Esophagus squamous epithelium (tissue), 5 donors: ENCODE data around the gene FLT4. TPM values are rescaled to one million over a fixed set of nuclear protein-coding genes. Genes with fewer than 3 reads are reported as not detected.
A peak's percentile ranks its signal among the peaks of the same experiment; 100 is the strongest.

Experiments used
- DNase-seq: peaks from one replicate; lab custom pipeline; 2025; lab: John Stamatoyannopoulos, UW
- H3K27ac ChIP-seq, 4 donors: fragments of 200-600 bp; sonication (generic); one replicate each; pipeline ENCODE4 v1.5.1; 2016 to 2019; ENCODE audit warnings: mild to moderate bottlenecking in 1 of 4
- H3K27me3 ChIP-seq, 4 donors: fragments of 200-600 bp; sonication (generic); 1 replicate in 3 of 4; 2 replicates in 1 of 4; pipeline versions ENCODE4 v1.5.1 to v1.6.0; 2017 to 2021; ENCODE audit warnings: antibody characterized with exemption in 1 of 4
- H3K36me3 ChIP-seq, 3 donors: fragments of 200-600 bp; sonication (generic); one replicate each; pipeline ENCODE4 v1.5.1; 2016 to 2019
- H3K4me1 ChIP-seq, 3 donors: fragments of 200-600 bp; sonication (generic); one replicate each; pipeline ENCODE4 v1.5.1; 2017 to 2019
- H3K4me3 ChIP-seq, 4 donors: fragments of 200-600 bp; sonication (generic); 1 replicate in 3 of 4; 2 replicates in 1 of 4; pipeline ENCODE4 v1.5.1; 2016 to 2019; ENCODE audit warnings: mild to moderate bottlenecking in 2 of 4, moderate library complexity in 1 of 4
- H3K9me3 ChIP-seq, 3 donors: fragments of 200-600 bp; sonication (generic); one replicate each; pipeline ENCODE4 v1.5.1; 2016 to 2019
- POLR2A ChIP-seq, 4 donors: fragments of 450-650 bp; IDR thresholded peaks; one replicate each; pipeline ENCODE4 v1.6.1; 2017; ENCODE audit warnings: antibody characterized with exemption in 4 of 4, mild to moderate bottlenecking in 4 of 4, moderate library complexity in 3 of 4
- WGBS, 2 donors: methylation state at CpG; one replicate each; pipeline ENCODE4 v1.1.5; 2018; 5-methylcytosine and 5-hydroxymethylcytosine counted together
- intact Hi-C: fragments of 100-400 bp; cut with DNase I; formaldehyde crosslinking; loops from one replicate; pipeline ENCODE4 v1.15.0; 2022
- total RNA-seq, 4 donors: library from RNA; depleted of rRNA; stranded (reverse); fragments of >200 nt; gene quantifications; one replicate each; pipeline ENCODE4 v1.1.0, GENCODE V29; 2016
- TF ChIP-seq, protein P1 (sequence below), 6 experiments: fragments of 450-650 bp in 4 of 6; fragments of 200-600 bp in 2 of 6; sonication (generic) in 2 of 6; IDR thresholded peaks; one replicate each; pipeline ENCODE4 v1.5.1; 2016 to 2019; ENCODE audit warnings: antibody characterized with exemption in 6 of 6, mild to moderate bottlenecking in 4 of 6, moderate library complexity in 4 of 6
- donor health status: DM: yes; HTN: yes; CAD: no.

FLT4 gene
- total RNA-seq: 10 to 100 TPM in 1 of 4 donors, 1 to 10 TPM in 2, under 1 TPM in 1; 0.97 to 13.5 (median 4.2) TPM

DNA sequence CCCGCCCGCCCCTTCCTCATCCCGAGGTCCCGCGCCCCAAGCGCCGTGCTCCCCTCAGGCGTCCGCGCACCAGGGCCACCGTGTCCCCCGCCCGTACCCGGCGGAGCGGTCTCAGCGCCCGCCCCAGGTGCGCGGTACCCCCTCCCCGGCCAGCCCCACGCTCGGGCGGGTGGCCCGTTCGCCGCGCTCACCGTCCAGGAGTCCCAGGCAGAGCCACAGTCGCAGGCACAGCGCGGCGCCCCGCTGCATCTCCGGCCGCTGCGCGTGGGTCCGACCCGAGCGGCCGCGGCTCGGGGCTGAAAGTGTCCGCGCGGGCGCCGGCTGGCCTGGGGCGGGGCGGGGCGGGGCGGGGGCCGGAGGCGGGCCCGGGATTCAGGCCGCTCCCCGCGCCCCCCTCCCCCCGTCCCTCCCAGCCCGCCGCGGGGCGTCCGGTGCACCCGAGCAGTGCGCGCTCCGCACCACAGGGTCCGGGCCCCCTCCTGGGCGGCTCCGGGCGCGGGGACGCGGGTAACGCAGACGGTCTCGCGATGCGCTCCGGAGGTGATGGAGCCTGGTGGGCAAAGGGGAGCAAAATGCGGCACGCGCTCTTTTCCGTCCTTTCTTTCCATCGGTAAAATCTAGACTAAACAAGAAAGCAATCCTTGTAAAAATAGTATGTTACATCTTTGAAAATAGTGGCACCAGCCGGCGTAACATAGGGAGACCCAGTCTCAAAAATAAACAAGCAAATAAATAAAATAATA, at the start of gene FLT4:
Gene FLT4, minus strand, starts transcription at position 304 of the 743 bp plus-strand sequence. Its CDS starts 55 bp downstream, at position 249.
- H3K4me3 ChIP-seq: peak within 1 kb of the TSS; percentile 22 to 66 (median 37)
- no peaks in the 10 kb centered on the region for H3K9me3 ChIP-seq
- peak within 1 kb of the TSS in 2 of 4 donors; percentile 28 to 33 for H3K27ac ChIP-seq
- TF ChIP-seq, protein P1, sequence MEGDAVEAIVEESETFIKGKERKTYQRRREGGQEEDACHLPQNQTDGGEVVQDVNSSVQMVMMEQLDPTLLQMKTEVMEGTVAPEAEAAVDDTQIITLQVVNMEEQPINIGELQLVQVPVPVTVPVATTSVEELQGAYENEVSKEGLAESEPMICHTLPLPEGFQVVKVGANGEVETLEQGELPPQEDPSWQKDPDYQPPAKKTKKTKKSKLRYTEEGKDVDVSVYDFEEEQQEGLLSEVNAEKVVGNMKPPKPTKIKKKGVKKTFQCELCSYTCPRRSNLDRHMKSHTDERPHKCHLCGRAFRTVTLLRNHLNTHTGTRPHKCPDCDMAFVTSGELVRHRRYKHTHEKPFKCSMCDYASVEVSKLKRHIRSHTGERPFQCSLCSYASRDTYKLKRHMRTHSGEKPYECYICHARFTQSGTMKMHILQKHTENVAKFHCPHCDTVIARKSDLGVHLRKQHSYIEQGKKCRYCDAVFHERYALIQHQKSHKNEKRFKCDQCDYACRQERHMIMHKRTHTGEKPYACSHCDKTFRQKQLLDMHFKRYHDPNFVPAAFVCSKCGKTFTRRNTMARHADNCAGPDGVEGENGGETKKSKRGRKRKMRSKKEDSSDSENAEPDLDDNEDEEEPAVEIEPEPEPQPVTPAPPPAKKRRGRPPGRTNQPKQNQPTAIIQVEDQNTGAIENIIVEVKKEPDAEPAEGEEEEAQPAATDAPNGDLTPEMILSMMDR (IDR thresholded peaks at IDR 0.05): no peak
- no peak for TF ChIP-seq POLR2A (IDR thresholded peaks at IDR 0.05)
- H3K4me1 ChIP-seq: peaks cover 0 to 26% (median 15%) of the 10 kb centered on the region in 3 donors
- WGBS, 2 donors: 0% methylated on average over 2 to 11 of the region's 89 CpGs
- intact Hi-C loops: no loop called here
- no peaks in the 10 kb centered on the region for H3K36me3 ChIP-seq
- DNase-seq: no peak
- H3K27me3 ChIP-seq: peaks cover 0 to 91% (median 2%) of the 10 kb centered on the region in 4 donors

DNA sequence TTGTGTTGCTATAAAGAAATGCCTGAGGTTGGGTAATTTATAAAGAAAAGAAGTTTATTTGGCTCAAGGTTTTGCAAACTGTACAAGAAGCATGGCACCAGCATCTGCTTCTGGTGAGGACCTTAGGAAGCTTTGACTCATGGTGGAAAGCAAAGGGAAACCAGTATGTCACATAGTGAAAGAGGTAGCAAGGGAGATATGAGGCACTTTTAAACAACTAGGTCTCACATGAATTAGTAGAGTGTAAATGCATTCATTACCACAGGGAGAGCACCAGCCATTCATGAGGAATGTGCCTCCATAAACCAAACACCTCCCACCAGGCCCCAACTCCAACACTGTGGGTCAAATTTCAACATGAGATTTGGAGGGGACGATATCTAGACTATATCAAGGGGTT, 49.6 kb upstream of the FLT4 start:
- Histone ChIP-seq H3K9me3 (peaks cover 0 to 10% (median 0%) of the 10 kb centered on the region in 3 donors), H3K27ac (no peak overlapping the region), H3K4me1 (no peaks in the 10 kb centered on the region), H3K4me3 (no peak overlapping the region), H3K36me3 (no peaks in the 10 kb centered on the region), H3K27me3 (peaks cover 0 to 19% (median 0%) of the 10 kb centered on the region in 4 donors)
- no peak for DNase-seq
- TF ChIP-seq POLR2A (IDR thresholded peaks at IDR 0.05): no peak
- TF ChIP-seq, protein P1 (IDR thresholded peaks at IDR 0.05): no peak
- 86 to 87% methylated on average over 1 of the region's 1 CpG for WGBS, 2 donors
- intact Hi-C loops: no loop called here

DNA sequence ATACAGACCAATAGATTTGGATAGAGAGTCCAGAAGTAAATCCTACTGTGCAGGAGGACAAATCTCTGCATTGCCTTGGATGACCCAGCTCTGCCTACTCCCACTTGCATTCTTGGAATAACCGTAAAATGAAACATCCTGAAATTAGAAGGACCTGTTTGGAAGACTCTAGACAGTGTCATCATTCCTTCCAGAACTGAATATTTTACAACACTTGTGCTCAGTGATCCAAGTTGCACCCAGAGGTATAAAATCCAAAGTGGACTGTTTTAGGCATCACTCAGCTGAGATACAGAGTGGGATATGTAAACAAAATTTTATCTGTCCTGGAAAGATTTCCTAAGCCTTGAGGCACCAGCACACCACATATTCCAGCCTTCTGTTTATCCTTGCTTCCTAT, 46.7 kb upstream of the FLT4 start:
- Histone ChIP-seq H3K27ac (no peak overlapping the region), H3K36me3 (no peaks in the 10 kb centered on the region), H3K4me1 (no peaks in the 10 kb centered on the region), H3K27me3 (peaks cover 0 to 41% (median 0%) of the 10 kb centered on the region in 4 donors), H3K9me3 (peaks cover 0 to 10% (median 0%) of the 10 kb centered on the region in 3 donors), H3K4me3 (no peak overlapping the region)
- DNase-seq: no peak
- WGBS, 2 donors: 100% methylated on average over 1 of the region's 1 CpG
- TF ChIP-seq POLR2A (IDR thresholded peaks at IDR 0.05): no peak
- TF ChIP-seq, protein P1 (IDR thresholded peaks at IDR 0.05): no peak
- intact Hi-C loops: no loop called here

DNA sequence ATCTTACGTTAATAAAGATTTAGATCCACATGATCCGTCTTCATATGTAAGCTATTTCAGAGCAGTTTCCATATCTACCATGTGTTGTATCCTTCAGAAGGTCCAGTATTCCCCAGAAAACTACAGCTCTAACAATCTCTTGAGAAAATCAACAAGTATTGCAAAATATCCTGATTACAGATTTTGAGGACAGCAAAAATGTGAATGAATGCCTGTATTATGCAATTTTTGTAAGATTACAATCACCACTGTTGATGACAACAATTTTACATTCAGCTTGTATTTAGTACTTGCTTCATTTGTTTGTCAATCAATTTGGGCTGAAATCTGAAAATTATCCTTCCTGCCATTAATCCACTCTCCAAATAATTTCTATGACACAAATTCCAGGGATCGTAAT, 43.0 kb upstream of the FLT4 start:
- Histone ChIP-seq H3K4me1 (no peaks in the 10 kb centered on the region), H3K27me3 (peaks cover 0 to 59% (median 0%) of the 10 kb centered on the region in 4 donors), H3K27ac (no peak overlapping the region), H3K9me3 (peaks cover 0 to 10% (median 0%) of the 10 kb centered on the region in 3 donors), H3K36me3 (no peaks in the 10 kb centered on the region), H3K4me3 (no peak overlapping the region)
- TF ChIP-seq, protein P1 (IDR thresholded peaks at IDR 0.05): no peak
- no peak for TF ChIP-seq POLR2A (IDR thresholded peaks at IDR 0.05)
- intact Hi-C loops: no loop called here
- WGBS, 2 donors: 61 to 68% methylated on average over 3 of the region's 3 CpGs
- DNase-seq: no peak

DNA sequence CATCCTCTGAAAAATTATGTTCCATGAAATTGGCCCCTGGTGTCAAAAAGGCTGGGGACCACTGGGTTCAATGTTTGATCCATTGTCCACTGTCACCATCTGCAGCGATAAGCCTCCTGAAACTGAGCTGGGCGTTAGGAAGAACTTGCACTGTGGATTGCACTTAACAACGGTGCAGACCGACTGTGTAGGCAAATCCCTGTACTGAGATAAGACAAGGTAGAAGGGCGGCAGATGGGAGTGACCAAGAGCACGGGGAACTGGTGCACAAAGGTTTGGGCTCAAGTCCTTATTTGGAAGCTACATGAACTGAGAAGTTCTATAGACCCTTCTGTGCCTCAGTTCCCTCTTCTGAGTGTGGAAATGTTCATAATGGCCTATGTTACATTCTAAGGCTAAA, 41.6 kb upstream of the FLT4 start:
- TF ChIP-seq POLR2A (IDR thresholded peaks at IDR 0.05): no peak
- TF ChIP-seq, protein P1 (IDR thresholded peaks at IDR 0.05): no peak
- Histone ChIP-seq H3K27me3 (peaks cover 0 to 63% (median 0%) of the 10 kb centered on the region in 4 donors), H3K27ac (no peak overlapping the region), H3K4me1 (no peaks in the 10 kb centered on the region), H3K9me3 (peaks cover 0 to 5% (median 0%) of the 10 kb centered on the region in 3 donors), H3K4me3 (no peak overlapping the region), H3K36me3 (no peaks in the 10 kb centered on the region)
- DNase-seq: no peak
- intact Hi-C loops: no loop called here
- 76 to 85% methylated on average over 6 of the region's 6 CpGs for WGBS, 2 donors
